Smooth muscle cell (in vitro differentiated cells): ENCODE data around the gene ADAD2. TPM values are rescaled to one million over a fixed set of nuclear protein-coding genes. Genes with fewer than 3 reads are reported as not detected.
"Not testable (repeated sequence)": the region's sequence is repeated elsewhere in the genome, so short reads cannot be mapped to it uniquely, and the experiment has no call there.

Source experiments
- DNase-seq: peaks from one replicate; lab custom pipeline; 2025; ENCODE audit not compliant: unreplicated experiment; lab: John Stamatoyannopoulos, UW
- H2AFZ ChIP-seq: fragments of 200-600 bp; sonication (generic); 2 replicates; pipeline ENCODE4 v1.6.0; 2016; ENCODE audit warnings: antibody characterized with exemption, low read depth, mild to moderate bottlenecking
- H3F3A ChIP-seq: fragments of 200-600 bp; sonication (generic); 2 replicates; pipeline ENCODE4 v1.6.0; 2017; ENCODE audit warnings: antibody characterized with exemption, low read depth
- H3K27ac ChIP-seq: fragments of 200-600 bp; sonication (generic); 2 replicates; pipeline ENCODE4 v1.5.1; 2016; ENCODE audit warnings: low read depth, mild to moderate bottlenecking
- H3K27me3 ChIP-seq: fragments of 200-600 bp; sonication (generic); 2 replicates; pipeline ENCODE4 v1.6.1; 2016; ENCODE audit warnings: low read depth, mild to moderate bottlenecking
- H3K36me3 ChIP-seq: fragments of 200-600 bp; sonication (generic); 2 replicates; pipeline ENCODE4 v1.5.1; 2016; ENCODE audit warnings: low read depth
- H3K4me1 ChIP-seq: fragments of 200-600 bp; sonication (generic); 2 replicates; pipeline ENCODE4 v1.5.1; 2016; ENCODE audit warnings: low read depth
- H3K4me2 ChIP-seq: fragments of 200-600 bp; sonication (generic); 2 replicates; pipeline ENCODE4 v1.6.0; 2016; ENCODE audit warnings: mild to moderate bottlenecking
- H3K4me3 ChIP-seq: fragments of 200-600 bp; sonication (generic); 2 replicates; pipeline ENCODE4 v1.5.1; 2016; ENCODE audit warnings: mild to moderate bottlenecking
- H3K79me2 ChIP-seq: fragments of 200-600 bp; sonication (generic); 2 replicates; pipeline ENCODE4 v1.6.0; 2016; ENCODE audit warnings: low read depth, mild to moderate bottlenecking
- H3K9ac ChIP-seq: fragments of 200-600 bp; sonication (generic); 2 replicates; pipeline ENCODE4 v1.6.0; 2016; ENCODE audit warnings: low read depth
- H3K9me3 ChIP-seq: fragments of 200-600 bp; sonication (generic); replicated peaks from 2 replicates; pipeline ENCODE4 v1.5.1; 2016; ENCODE audit warnings: low read depth
- H4K20me1 ChIP-seq: fragments of 200-600 bp; sonication (generic); 2 replicates; pipeline ENCODE4 v1.6.0; 2016; ENCODE audit warnings: low read depth
- WGBS: methylation state at CpG from one replicate; pipeline ENCODE4 v1.1.7; 2016; ENCODE audit warnings: low lambda C conversion rate; 5-methylcytosine and 5-hydroxymethylcytosine counted together
- polyA plus RNA-seq: library from polyadenylated mRNA; unstranded; fragments of >200 nt; fragmentation: Nextera tagmentation; extraction: Ambion mirVana; gene quantifications from 2 replicates; pipeline ENCODE4 v1.2.1, GENCODE V29; 2016
- total RNA-seq: library from RNA; depleted of rRNA; stranded (reverse); fragments of >200 nt; gene quantifications from 2 replicates; pipeline ENCODE4 v1.2.3, GENCODE V29; 2014
- TF ChIP-seq, protein P1 (sequence below): fragments of 200-600 bp; sonication (generic); IDR thresholded peaks from 2 replicates; pipeline ENCODE4 v1.5.1; 2017; ENCODE audit warnings: borderline replicate concordance, mild to moderate bottlenecking, antibody characterized with exemption; ENCODE audit not compliant: insufficient read depth, poor library complexity, severe bottlenecking

The ADAD2 gene
- total and polyA plus RNA-seq, 2 experiments from 2014 or later: not detected

DNA sequence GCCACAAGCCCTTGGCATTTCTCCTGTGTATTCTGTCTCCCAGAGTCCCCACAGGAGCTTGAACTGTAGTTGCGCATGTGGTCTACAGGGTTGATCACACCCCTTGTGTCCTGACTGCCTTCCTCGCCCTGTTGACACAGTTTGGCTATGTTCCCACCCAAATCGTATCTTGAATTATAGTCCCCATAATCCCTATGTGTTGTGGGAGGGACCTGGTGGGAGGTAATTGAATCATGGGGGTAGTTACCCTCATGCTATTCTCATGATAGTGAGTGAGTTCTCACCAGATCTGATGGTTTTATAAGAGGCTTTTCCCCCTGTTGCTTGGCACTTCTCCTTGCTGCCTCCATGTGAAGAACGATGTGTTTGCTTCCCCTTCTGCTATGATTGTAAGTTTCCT lies 21.2 kb downstream of the ADAD2 start:
- H4K20me1 ChIP-seq: no peaks in the 10 kb centered on the region
- H3K4me3 ChIP-seq: no peak overlapping the region
- no peak overlapping the region for H3K9ac ChIP-seq
- H3K9me3 ChIP-seq: no peaks in the 10 kb centered on the region
- no peaks in the 10 kb centered on the region for H3K27me3 ChIP-seq
- TF ChIP-seq, protein P1, sequence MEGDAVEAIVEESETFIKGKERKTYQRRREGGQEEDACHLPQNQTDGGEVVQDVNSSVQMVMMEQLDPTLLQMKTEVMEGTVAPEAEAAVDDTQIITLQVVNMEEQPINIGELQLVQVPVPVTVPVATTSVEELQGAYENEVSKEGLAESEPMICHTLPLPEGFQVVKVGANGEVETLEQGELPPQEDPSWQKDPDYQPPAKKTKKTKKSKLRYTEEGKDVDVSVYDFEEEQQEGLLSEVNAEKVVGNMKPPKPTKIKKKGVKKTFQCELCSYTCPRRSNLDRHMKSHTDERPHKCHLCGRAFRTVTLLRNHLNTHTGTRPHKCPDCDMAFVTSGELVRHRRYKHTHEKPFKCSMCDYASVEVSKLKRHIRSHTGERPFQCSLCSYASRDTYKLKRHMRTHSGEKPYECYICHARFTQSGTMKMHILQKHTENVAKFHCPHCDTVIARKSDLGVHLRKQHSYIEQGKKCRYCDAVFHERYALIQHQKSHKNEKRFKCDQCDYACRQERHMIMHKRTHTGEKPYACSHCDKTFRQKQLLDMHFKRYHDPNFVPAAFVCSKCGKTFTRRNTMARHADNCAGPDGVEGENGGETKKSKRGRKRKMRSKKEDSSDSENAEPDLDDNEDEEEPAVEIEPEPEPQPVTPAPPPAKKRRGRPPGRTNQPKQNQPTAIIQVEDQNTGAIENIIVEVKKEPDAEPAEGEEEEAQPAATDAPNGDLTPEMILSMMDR: no peak
- no peak for DNase-seq
- H3K79me2 ChIP-seq: no peaks in the 10 kb centered on the region
- no peak overlapping the region for H3K4me2 ChIP-seq
- no peaks in the 10 kb centered on the region for H3K4me1 ChIP-seq
- H3K36me3 ChIP-seq: no peaks in the 10 kb centered on the region
- H2AFZ ChIP-seq: no peak overlapping the region
- no peak overlapping the region for H3K27ac ChIP-seq
- WGBS: 83% methylated on average over 4 of the region's 4 CpGs
- H3F3A ChIP-seq: no peaks in the 10 kb centered on the region

DNA sequence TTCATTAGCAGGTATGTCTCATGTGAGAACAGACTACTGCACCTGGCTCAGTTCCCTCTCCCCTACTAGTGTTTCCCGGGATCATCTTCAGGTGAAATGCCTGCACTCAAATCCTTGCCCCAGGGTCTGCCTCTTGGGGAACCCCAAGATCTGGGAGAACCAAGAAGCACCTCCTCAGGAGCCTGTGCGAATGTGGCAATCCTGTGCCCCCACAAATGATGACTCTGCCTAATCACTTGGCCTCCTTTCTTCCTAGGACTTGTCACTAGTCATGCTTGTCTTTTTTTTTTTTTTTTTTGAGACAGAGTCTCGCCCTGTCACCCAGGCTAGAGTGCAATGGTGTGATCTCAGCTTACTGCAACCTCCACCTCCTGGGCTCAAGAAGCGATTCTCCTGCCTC lies 21.7 kb downstream of the ADAD2 start:
- Histone ChIP-seq H3K27me3 (no peaks in the 10 kb centered on the region), H3K4me2 (no peak overlapping the region), H4K20me1 (no peaks in the 10 kb centered on the region), H3F3A (no peaks in the 10 kb centered on the region), H3K27ac (no peak overlapping the region), H3K4me3 (no peak overlapping the region), H3K9me3 (no peaks in the 10 kb centered on the region), H3K9ac (no peak overlapping the region), H3K36me3 (no peaks in the 10 kb centered on the region), H2AFZ (no peak overlapping the region), H3K4me1 (no peaks in the 10 kb centered on the region), H3K79me2 (no peaks in the 10 kb centered on the region)
- DNase-seq: no peak
- WGBS: 89% methylated on average over 4 of the region's 4 CpGs
- TF ChIP-seq, protein P1: no peak

DNA sequence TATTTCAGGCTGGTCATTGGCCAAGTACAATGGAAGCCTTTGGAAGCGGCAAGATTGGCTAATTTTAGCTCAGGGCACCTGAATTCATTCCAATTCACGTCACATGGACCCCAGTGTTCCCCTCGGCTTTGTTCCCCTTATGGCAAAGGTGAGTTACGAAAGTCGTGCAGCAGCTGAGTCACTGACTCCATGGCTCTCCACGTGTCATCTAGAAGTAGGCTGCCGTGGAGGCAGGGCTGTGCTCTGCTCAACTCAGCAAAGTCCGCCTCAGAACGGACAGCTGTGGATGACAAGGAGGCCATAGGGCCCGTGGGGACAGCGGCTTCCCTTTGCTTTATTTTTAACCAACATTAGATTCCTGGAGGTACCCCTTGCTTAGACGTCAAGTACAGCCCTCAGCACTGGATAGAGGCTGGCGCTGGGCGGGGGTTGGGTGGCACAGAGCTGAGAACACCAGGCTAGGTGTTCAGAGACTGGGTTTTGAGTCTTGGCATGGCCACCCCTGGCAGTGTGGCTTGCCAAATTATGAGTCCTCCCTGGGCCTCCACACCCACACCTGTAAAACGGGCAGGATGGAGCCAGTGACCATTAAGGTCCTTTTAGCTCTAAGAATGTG lies 23.6 kb downstream of the ADAD2 start:
- DNase-seq: no peak
- Histone ChIP-seq H3F3A (no peaks in the 10 kb centered on the region), H4K20me1 (no peaks in the 10 kb centered on the region), H3K9me3 (no peaks in the 10 kb centered on the region), H3K4me1 (peaks cover 10% of the 10 kb centered on the region), H3K27ac (no peak overlapping the region), H3K4me3 (no peak overlapping the region), H3K27me3 (no peaks in the 10 kb centered on the region), H3K36me3 (no peaks in the 10 kb centered on the region), H2AFZ (no peak overlapping the region), H3K4me2 (no peak overlapping the region), H3K9ac (no peak overlapping the region), H3K79me2 (no peaks in the 10 kb centered on the region)
- TF ChIP-seq, protein P1: no peak
- 92% methylated on average over 15 of the region's 15 CpGs for WGBS

DNA sequence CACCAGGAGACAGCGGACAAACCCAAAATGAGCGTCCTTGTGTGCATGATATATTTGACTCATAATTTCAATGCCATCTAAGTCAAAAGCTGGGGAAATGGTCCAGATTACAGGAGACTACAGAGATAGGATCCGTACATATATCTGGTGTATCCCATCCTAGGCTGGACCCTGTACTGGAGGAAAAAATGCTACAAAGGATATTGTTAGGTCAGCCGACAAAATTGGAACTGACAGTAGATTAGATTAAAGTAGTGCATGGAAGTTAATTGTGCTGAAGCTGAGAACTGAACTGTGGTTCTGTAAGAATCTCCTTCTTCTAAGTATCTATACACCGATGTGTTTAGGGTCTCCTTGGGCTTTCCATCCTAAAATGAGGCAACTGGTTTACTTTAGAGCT lies 24.6 kb downstream of the ADAD2 start:
- Histone ChIP-seq H3K4me3 (no peak overlapping the region), H3K4me2 (no peak overlapping the region), H4K20me1 (no peaks in the 10 kb centered on the region), H3K36me3 (no peaks in the 10 kb centered on the region), H3K27ac (no peak overlapping the region), H3K9ac (no peak overlapping the region), H3K4me1 (peaks cover 10% of the 10 kb centered on the region), H3K9me3 (no peaks in the 10 kb centered on the region), H3K79me2 (no peaks in the 10 kb centered on the region), H2AFZ (no peak overlapping the region), H3F3A (no peaks in the 10 kb centered on the region), H3K27me3 (no peaks in the 10 kb centered on the region)
- TF ChIP-seq, protein P1: no peak
- WGBS: 87% methylated on average over 5 of the region's 5 CpGs
- no peak for DNase-seq

DNA sequence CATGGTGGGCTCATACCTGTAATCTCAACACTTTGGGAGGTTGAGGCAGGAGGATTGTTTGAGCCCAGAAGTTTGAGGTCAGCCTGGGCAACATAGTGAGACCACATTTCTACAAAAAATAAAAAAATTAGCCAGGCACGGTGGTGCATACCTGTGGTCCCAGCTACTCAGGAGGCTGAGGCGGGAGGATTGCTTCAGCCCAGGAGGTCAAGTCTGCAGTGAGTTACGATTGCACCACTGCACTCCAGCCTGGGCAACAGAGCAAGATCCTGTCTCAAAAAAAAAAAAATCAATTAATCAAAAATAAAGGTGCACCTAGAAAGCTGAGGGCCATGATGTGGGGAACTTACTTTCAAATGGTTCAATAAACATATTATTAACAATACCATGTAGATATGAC lies 25.2 kb downstream of the ADAD2 start:
- not testable (repeated sequence) for H3K27me3 ChIP-seq, H3K4me3 ChIP-seq, H3K4me2 ChIP-seq, H3K36me3 ChIP-seq, H3K79me2 ChIP-seq, H3K9ac ChIP-seq, DNase-seq, H3K9me3 ChIP-seq, H4K20me1 ChIP-seq, H3F3A ChIP-seq, H3K27ac ChIP-seq, H2AFZ ChIP-seq
- peaks cover 16% of the 10 kb centered on the region for H3K4me1 ChIP-seq
- 95% methylated on average over 3 of the region's 3 CpGs for WGBS
